ENCODE results near the gene OGFOD3. TPM values are rescaled to one million over a fixed set of nuclear protein-coding genes. Genes with fewer than 3 reads are reported as not detected.

OGFOD3 gene
- total and polyA plus RNA-seq, 2 donors (not counting 3 experiments of a cell fraction or from before 2014, with no cell fraction given): 31.7 to 34.8 TPM

GRCh38 chr17:82371333-82372248, 46.8 kb downstream of the OGFOD3 start, which contains the start of gene UTS2R:
UTS2R (plus strand) TSS chr17:82371765; CDS start chr17:82374325, 2,560 bp downstream.
- Histone ChIP-seq H3K79me2 (ENCODE audit: control insufficient read depth, insufficient read depth, low read length) (no peaks in the 10 kb centered on the region), H3K4me1 (ENCODE audit: control insufficient read depth, extremely low read depth, insufficient read depth, low read length) (no peaks in the 10 kb centered on the region), H3K4me2 (ENCODE audit: insufficient read depth, low read length) (no peak within 1 kb of the TSS), H3K9me3 (replicated peaks; ENCODE audit: control insufficient read depth, insufficient read depth, low read length) (no peaks in the 10 kb centered on the region), H3K36me3 (ENCODE audit: control insufficient read depth in 2 of 2, extremely low read depth in 1 of 2, insufficient read depth in 2 of 2, low read length in 2 of 2) (no peaks in the 10 kb centered on the region), H4K20me1 (replicated peaks; ENCODE audit: control insufficient read depth, extremely low read depth, insufficient read depth, low read length) (no peaks in the 10 kb centered on the region), H3K9me1 (replicated peaks; ENCODE audit: control insufficient read depth, extremely low read depth, insufficient read depth, low read length) (no peaks in the 10 kb centered on the region), H2AFZ (ENCODE audit: low read depth, low read length) (no peak within 1 kb of the TSS), H3K27me3 (ENCODE audit: control insufficient read depth in 2 of 2, insufficient read depth in 2 of 2, low read length in 2 of 2) (peaks cover 29 to 35% of the 10 kb centered on the region in 2 experiments), H3K9ac (replicated peaks; ENCODE audit: extremely low read depth, insufficient read depth, low read length) (no peak within 1 kb of the TSS), H3K27ac (ENCODE audit: insufficient read depth, low read depth, low read length) (no peak within 1 kb of the TSS), H3K4me3 (replicated peaks in 1 of 3; ENCODE audit: insufficient read depth in 1 of 3, low read depth in 1 of 3, low read length in 3 of 3) (no peak within 1 kb of the TSS)
- POLR2A ChIA-PET: no interaction called here
- FAIRE-seq: no peak
- TF ChIP-seq CTCF (IDR thresholded peaks at IDR 0.05; ENCODE audit: extremely low read depth in 1 of 2, insufficient read depth in 1 of 2, low read depth in 1 of 2, low read length in 2 of 2) (no peak), EZH2 (IDR thresholded peaks at IDR 0.05; ENCODE audit: borderline replicate concordance, low read depth, low read length, severe bottlenecking) (peak; percentile 87)
- intact Hi-C loops (cut with micrococcal nuclease): no loop called here
- dilution Hi-C loops (cut with MboI; ENCODE audit: extremely low pct_ligation_motif_present, low sequenced_read_pairs): no loop called here
- BruUV-seq (replicated peaks): no TSS peak
- no peak for DNase-seq (ENCODE audit: low read depth, low spot score)
- CTCF ChIA-PET: interaction anchor here (0.5 to 1.7 kb wide), 2 partner anchors 19 to 30 kb away, joined by 3 to 4 read pairs; no protein-coding TSS in a partner anchor

Measured in endothelial cell of umbilical vein (primary cell).